Stimulated activated effector memory CD8-positive, alpha-beta T cell treated with anti-CD3 and anti-CD28 coated beads, Interleukin-12 subunit alpha, Interleukin-12 subunit beta, amount 100 ng/mL, for 72 hours (primary cell): ENCODE data around the gene RACK1.

Experiments used
- ATAC-seq: fragments of 150-1000 bp; cut with Tn5 transposase; 2 replicates; pipeline ENCODE4 v1.10.0; 2021
- DNase-seq, 2 donors: peaks; one replicate each; pipeline ENCODE4 v3.0.0; 2021 to 2022; ENCODE audit warnings: low spot score in 2 of 2
- H3K27ac Mint-ChIP-seq: one replicate; pipeline ENCODE4 v1.8.0; 2022; ENCODE audit warnings: mild to moderate bottlenecking, mixed read lengths
- H3K36me3 Mint-ChIP-seq: one replicate; pipeline ENCODE4 v1.8.0; 2022; ENCODE audit warnings: mild to moderate bottlenecking, mixed read lengths
- H3K4me1 Mint-ChIP-seq: one replicate; pipeline ENCODE4 v1.8.0; 2022; ENCODE audit warnings: mixed read lengths
- H3K4me3 Mint-ChIP-seq: one replicate; pipeline ENCODE4 v1.8.0; 2022; ENCODE audit warnings: mild to moderate bottlenecking, mixed read lengths
- H3K9me3 Mint-ChIP-seq: one replicate; pipeline ENCODE4 v1.8.0; 2022; ENCODE audit warnings: mixed read lengths

The RACK1 gene

DNA sequence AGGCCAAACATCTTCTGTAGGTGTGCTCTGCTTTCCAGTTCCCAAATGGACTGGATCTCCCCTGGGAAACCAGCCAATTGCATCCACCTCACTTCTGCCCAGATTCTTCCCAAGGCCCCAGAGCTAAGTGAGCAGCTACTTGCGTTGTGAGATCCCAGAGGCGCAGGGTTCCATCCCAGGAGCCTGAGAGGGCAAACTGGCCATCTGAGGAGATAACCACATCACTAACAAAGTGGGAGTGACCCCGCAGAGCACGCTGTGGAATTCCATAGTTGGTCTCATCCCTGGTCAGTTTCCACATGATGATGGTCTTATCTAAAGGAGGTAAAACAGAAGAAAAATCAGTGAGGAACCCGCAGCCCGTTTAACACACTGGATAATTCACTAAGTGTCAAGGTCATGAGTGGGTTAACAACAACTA, 1.7 kb downstream of the RACK1 start:
- ATAC-seq (no peak), DNase-seq (no peak)
- Mint-ChIP-seq H3K9me3 (no peaks in the 10 kb centered on the region), H3K4me3 (peak overlapping the region; percentile 97), H3K36me3 (peaks cover 98% of the 10 kb centered on the region), H3K27ac (peak overlapping the region; percentile 100), H3K4me1 (peaks cover 57% of the 10 kb centered on the region)

DNA sequence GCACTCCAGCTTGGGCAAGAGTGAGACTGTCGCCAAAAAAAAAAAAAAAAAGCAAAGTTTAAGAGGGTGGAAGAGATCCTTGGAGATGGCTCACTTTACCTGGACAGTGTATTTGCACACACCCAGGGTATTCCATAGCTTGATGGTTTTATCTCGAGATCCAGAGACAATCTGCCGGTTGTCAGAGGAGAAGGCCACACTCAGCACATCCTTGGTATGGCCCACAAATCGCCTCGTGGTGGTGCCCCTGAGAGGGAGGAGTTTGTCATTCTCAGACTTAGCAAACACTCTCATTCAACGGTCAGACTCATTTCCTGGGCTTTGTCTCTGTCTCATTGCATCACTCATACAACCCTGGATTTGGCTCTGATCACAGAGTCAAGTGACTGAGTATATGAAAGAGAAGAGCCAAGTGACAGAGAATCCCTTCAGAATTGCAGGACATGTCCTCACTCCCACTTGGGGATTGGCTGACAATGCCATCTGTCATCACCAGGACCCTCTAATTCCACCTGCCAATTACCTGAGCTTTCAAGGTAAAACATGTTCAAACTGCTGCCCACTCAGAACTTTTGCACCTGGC, 2.2 kb downstream of the RACK1 start:
- Mint-ChIP-seq H3K9me3 (no peaks in the 10 kb centered on the region), H3K27ac (peak overlapping the region; percentile 100), H3K36me3 (peaks cover 99% of the 10 kb centered on the region), H3K4me1 (peaks cover 57% of the 10 kb centered on the region), H3K4me3 (peak overlapping the region; percentile 97)
- DNase-seq = peak; percentile 38 to 81
- ATAC-seq = peak; percentile 86

GRCh38 chr5:181239062-181239663, 4.5 kb downstream of the RACK1 start:
- Mint-ChIP-seq H3K27ac (peak overlapping the region; percentile 84), H3K4me1 (peaks cover 38% of the 10 kb centered on the region), H3K4me3 (peak overlapping the region; percentile 97), H3K36me3 (peaks cover 100% of the 10 kb centered on the region), H3K9me3 (no peaks in the 10 kb centered on the region)
- no peak for ATAC-seq
- DNase-seq = no peak

- Mint-ChIP-seq H3K4me3 (peak overlapping the region; percentile 97), H3K4me1 (peaks cover 45% of the 10 kb centered on the region), H3K27ac (peak overlapping the region; percentile 84), H3K9me3 (no peaks in the 10 kb centered on the region), H3K36me3 (peaks cover 100% of the 10 kb centered on the region)
- ATAC-seq = no peak
- DNase-seq = no peak
Measured at GRCh38 chr5:181237729-181238385, 5.8 kb downstream of the RACK1 start.

DNA sequence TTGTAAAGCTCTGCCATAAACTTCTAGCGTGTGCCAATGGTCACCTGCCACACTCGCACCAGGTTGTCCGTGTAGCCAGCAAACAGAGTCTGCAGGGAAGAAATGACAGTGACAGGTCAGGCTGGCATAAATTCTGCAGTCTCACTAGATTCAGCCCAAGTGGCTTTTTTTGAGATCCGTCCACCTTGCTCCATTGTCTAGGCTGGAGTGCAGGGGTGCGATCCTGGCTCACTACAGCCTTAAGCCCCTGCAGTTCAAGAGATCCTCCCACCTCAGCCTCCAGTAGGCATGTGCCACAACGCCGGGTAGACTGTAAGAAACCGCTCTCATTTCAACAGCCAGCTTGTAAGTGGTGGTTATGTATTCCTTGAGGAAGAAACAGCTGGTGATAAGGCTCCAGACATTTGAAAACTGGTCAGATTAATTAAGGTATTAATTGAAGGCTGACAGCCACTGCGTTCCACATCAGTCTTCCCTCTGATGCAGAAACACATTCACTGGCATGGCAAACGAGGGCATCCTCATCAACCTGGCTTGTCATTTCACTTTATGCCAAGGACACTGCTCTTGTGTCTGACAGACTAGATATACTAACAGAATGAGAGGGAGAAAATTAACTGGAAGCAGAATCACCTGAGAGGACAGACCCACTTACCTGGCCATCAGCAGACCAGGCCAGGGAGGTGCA, 6.6 kb downstream of the RACK1 start:
- H3K27ac Mint-ChIP-seq = peak overlapping the region; percentile 32
- H3K9me3 Mint-ChIP-seq = no peaks in the 10 kb centered on the region
- ATAC-seq (no peak), DNase-seq (no peak)
- H3K4me3 Mint-ChIP-seq = no peak overlapping the region
- peaks cover 44% of the 10 kb centered on the region for H3K4me1 Mint-ChIP-seq
- H3K36me3 Mint-ChIP-seq = peaks cover 100% of the 10 kb centered on the region

- H3K4me1 Mint-ChIP-seq = peaks cover 38% of the 10 kb centered on the region
- H3K27ac Mint-ChIP-seq = peak overlapping the region; percentile 77
- H3K4me3 Mint-ChIP-seq = no peak overlapping the region
- DNase-seq (no peak), ATAC-seq (no peak)
- peaks cover 100% of the 10 kb centered on the region for H3K36me3 Mint-ChIP-seq
- no peaks in the 10 kb centered on the region for H3K9me3 Mint-ChIP-seq
Measured at GRCh38 chr5:181236471-181236870, 7.2 kb downstream of the RACK1 start.

DNA sequence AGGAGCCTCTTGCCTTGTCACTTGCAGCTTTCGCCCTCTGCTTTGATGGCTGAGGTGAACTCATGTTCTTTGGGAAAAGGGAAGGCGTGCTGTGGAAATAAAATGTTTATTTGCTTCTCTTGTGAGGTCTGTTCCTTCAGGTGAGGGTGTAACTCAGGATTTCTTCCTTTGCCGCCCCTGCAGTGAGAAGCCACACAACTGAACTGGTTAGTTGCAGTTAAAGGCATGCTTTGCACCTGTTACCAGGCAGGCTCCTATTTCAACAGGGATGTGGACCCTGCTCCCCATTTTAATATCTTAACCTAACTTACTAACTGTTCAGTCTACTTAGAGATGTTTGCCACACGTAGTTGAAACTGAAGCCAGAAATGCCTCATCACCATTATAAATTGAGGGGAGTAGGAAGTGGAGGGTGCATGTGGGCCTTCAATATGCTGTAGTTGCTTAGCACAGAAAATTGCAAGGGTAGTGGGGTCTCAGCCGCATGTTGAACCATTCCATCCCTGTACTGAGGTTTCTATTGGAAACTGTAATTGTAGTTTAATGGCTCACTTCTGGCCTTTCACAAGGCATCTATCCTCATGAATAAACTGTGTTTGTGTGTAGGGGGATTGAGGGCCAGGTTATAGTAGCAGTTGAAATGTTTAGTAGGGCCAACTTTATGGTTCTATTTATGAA, 7.9 kb downstream of the RACK1 start:
- Mint-ChIP-seq H3K4me3 (no peak overlapping the region), H3K36me3 (peaks cover 100% of the 10 kb centered on the region), H3K9me3 (no peaks in the 10 kb centered on the region), H3K27ac (peak overlapping the region; percentile 77), H3K4me1 (peaks cover 31% of the 10 kb centered on the region)
- ATAC-seq (no peak), DNase-seq (no peak)

DNA sequence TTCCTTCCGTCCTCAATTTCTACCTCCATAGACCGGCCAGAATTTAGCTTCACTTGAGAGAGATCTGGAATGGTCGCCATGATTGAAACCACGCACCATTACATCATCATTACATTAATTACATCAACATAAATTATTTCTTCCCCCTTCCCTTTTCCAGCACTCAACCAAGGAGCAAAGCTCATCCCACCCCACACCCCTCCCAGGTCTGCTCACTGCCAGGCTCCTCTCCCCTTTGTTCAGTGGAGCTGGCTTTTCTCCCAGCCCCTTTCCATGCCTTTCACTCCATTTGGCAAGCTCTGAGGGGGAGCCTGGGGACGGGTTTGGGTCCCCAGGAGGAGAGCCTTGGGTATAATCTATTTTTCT, 8.4 kb downstream of the RACK1 start:
- ATAC-seq (no peak), DNase-seq (no peak)
- Mint-ChIP-seq H3K36me3 (peaks cover 100% of the 10 kb centered on the region), H3K4me3 (no peak overlapping the region), H3K27ac (peak overlapping the region; percentile 77), H3K4me1 (peaks cover 26% of the 10 kb centered on the region), H3K9me3 (no peaks in the 10 kb centered on the region)

DNA sequence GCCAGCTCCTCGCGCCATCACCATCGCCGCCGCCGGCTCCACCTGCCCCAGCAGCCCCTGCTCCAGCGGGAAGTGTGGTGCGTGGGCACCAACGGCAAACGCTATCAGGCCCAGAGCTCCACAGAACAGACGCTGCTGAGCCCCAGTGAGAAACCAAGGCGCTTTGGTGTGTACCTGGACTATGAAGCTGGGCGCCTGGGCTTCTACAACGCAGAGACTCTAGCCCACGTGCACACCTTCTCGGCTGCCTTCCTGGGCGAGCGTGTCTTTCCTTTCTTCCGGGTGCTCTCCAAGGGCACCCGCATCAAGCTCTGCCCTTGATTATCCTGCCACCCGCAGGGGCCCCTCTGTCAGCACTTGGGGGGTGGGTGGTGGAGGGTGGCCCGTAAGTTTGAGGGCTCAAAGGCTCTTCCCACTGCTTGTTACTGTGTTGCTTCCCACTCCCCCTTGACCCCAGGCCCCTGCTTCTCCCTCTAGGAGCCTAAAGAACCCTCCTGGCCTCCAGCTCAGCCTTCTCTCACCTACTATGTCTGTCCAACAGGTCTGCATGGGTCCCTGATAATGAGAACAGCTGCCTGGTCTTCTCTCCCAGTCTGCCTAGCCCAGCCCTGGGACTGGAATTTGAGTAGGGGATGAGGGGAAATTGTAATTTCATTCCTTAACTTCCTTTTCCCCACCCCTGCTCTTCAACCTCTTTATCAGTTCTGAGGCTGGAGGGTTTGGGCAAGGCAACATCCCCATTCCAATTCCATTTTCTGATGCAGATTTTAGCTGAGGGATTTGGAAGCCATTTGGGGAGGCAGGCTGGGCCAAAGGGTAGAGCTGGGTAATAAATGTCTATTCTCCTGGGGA, 9.0 kb downstream of the RACK1 start:
- Mint-ChIP-seq H3K4me1 (peaks cover 30% of the 10 kb centered on the region), H3K9me3 (no peaks in the 10 kb centered on the region), H3K4me3 (no peak overlapping the region), H3K27ac (peak overlapping the region; percentile 77), H3K36me3 (peaks cover 100% of the 10 kb centered on the region)
- peak; percentile 6 for ATAC-seq
- DNase-seq = peak in 1 of 2 donors; percentile 58

- DNase-seq (peak in 1 of 2 donors; percentile 56), ATAC-seq (peak; percentile 24)
- H3K4me3 Mint-ChIP-seq = no peak overlapping the region
- peak overlapping the region; percentile 60 for H3K27ac Mint-ChIP-seq
- H3K4me1 Mint-ChIP-seq = peaks cover 30% of the 10 kb centered on the region
- peaks cover 100% of the 10 kb centered on the region for H3K36me3 Mint-ChIP-seq
- no peaks in the 10 kb centered on the region for H3K9me3 Mint-ChIP-seq
Measured at GRCh38 chr5:181233801-181234454, 9.8 kb downstream of the RACK1 start.

GRCh38 chr5:181233088-181233800, 10.5 kb downstream of the RACK1 start:
- Mint-ChIP-seq H3K27ac (peak overlapping the region; percentile 60), H3K9me3 (no peaks in the 10 kb centered on the region), H3K4me1 (peaks cover 23% of the 10 kb centered on the region), H3K4me3 (no peak overlapping the region), H3K36me3 (peaks cover 100% of the 10 kb centered on the region)
- ATAC-seq (no peak), DNase-seq (no peak)

DNA sequence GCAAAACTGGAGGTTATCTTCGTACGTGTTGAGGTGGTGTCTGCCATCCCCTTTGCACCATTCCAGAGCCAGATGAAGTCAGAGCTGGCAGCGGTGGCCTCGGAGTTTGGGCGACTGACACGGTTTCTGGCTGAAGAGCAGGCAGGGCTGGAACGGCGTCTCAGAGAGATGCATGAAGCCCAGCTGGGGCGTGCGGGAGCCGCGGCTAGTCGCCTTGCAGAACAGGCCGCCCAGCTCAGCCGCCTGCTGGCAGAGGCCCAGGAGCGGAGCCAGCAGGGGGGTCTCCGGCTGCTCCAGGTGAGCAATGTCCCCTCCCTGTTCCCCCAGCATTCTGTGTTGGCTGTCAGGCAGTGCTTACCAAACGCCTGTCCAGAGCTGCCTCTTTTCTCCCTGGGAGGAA, 11.1 kb downstream of the RACK1 start:
- peak overlapping the region; percentile 10 for H3K27ac Mint-ChIP-seq
- peaks cover 100% of the 10 kb centered on the region for H3K36me3 Mint-ChIP-seq
- H3K9me3 Mint-ChIP-seq = no peaks in the 10 kb centered on the region
- H3K4me1 Mint-ChIP-seq = peaks cover 18% of the 10 kb centered on the region
- ATAC-seq = no peak
- DNase-seq = no peak
- no peak overlapping the region for H3K4me3 Mint-ChIP-seq

- Mint-ChIP-seq H3K36me3 (peaks cover 100% of the 10 kb centered on the region), H3K4me1 (peaks cover 18% of the 10 kb centered on the region), H3K27ac (peak overlapping the region; percentile 46), H3K9me3 (no peaks in the 10 kb centered on the region), H3K4me3 (no peak overlapping the region)
- no peak for ATAC-seq
- no peak for DNase-seq
Measured at GRCh38 chr5:181231432-181231831, 12.3 kb downstream of the RACK1 start.
